Measurements from ENCODE around the gene THPO.

THPO gene

DNA sequence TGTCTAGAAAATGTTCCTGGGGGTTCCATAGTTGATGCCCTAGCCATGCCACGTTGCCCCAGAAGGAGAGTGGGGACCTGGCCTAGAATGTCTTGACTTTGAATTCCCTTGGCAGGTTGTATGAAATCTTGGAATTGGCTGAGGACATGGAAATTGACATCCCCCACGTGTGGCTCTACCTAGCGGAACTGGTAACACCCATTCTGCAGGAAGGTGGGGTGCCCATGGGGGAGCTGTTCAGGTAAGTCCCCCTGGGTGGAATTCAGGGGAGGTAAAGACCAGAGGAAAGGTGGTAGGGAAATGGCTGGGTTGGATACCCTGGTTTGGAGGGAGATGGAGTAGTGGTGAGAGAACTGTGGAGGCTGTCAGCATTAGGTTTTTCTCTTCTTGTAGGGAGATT, 49.5 kb downstream of the THPO start:
- DNase-seq: no peak

DNA sequence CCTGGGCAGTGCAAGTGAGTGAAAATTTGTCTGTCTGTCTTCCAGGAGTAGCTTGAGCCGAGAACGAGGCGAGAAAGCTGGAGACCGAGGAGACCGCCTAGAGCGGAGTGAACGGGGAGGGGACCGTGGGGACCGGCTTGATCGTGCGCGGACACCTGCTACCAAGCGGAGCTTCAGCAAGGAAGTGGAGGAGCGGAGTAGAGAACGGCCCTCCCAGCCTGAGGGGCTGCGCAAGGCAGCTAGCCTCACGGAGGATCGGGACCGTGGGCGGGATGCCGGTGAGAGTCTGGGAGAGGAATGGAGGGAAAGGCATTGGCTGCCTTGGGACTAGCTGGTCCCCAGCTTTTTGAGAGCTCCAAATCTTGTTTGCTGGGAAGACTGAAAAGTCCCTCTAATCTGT, 50.8 kb downstream of the THPO start:
- DNase-seq: no peak

GRCh38 chr3:184325715-184326369, 52.2 kb downstream of the THPO start:
- DNase-seq: no peak

DNA sequence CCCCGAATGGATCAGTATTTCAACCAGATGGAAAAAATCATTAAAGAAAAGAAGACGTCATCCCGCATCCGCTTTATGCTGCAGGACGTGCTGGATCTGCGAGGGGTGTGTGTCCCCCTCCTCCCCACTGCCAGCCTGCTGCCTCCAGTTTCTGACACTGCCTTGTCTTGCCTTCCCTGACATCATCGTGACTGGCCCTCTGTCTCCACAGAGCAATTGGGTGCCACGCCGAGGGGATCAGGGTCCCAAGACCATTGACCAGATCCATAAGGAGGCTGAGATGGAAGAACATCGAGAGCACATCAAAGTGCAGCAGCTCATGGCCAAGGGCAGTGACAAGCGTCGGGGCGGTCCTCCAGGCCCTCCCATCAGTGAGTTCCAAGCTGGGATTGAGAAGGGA, 52.7 kb downstream of the THPO start:
- DNase-seq: no peak

DNA sequence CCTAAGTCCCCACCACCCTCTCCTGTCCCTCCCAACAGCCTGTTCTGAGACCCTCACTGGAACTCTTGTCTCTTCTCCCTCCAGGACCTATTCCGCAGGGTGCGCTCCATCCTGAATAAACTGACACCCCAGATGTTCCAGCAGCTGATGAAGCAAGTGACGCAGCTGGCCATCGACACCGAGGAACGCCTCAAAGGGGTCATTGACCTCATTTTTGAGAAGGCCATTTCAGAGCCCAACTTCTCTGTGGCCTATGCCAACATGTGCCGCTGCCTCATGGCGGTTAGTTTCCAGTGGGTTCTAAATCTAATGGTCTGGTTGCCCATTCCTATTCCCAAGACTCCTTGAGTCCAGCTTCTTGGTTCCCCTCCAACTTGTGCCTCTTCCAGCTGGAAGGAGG, 54.3 kb downstream of the THPO start:
- no peak for DNase-seq

- DNase-seq: no peak
Measured at GRCh38 chr3:184322731-184323487, 55.1 kb downstream of the THPO start.
